ENCODE results near the gene ANGPT4.

ANGPT4 gene

GRCh38 chr20:825710-826421, 90.3 kb downstream of the ANGPT4 start:
- DNase-seq (ENCODE audit: low read depth), result peak; percentile 39

DNA sequence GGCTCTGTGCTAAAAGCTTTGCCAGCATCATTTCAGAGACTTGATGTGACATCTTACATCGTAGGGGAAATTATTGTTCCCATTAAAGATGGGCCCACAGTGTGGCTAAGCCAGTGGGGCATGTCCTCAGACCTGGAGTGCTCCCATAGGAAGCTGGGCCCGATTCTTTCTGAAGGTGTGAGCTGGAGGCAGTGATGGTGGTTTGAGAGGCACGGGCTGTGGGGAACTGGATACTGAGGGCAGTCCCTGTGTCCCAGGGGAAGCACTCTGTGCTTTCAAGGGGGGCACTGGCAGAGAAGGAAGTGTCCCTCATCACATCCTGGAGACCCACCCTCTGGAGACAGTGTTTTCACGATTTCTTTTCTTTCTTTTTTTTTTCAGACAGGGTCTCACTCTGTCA, 91.2 kb downstream of the ANGPT4 start:
- no peak for DNase-seq (ENCODE audit: low read depth)

DNA sequence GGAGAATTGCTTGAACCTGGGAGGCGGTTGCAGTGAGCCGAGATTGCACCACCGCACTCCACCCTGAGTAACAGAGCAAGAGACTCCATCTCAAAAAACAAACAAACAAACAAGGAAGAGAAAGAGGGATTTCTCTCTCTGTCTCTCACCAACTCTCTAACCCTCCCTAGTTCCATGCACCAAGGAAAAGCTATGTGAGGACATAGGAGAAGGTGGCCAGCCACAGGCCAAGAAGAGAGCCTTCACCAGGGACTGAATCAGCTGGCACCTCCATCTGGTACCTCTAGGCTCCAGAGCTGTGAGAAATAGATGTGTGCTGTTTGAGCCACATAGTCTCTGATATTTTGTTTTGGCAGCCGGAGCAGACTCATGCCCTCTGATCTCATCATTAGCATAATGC, 91.6 kb downstream of the ANGPT4 start:
- no peak for DNase-seq (ENCODE audit: low read depth)

DNA sequence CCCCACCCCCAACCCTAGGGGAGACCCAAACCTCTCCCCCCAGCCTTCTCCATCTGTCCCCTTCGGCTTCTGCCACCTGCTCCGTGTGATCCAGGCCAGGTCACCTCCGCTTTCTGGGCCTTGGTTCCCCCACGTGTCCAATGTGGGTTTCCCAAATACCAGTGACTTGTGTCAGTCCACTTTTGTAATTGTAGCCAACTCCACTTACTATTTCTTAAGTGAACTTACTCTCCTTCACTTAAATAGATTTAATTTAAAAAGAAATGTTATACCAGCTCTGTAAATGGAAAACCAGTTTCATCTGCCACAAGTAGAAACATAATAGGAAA, 92.6 kb downstream of the ANGPT4 start:
- no peak for DNase-seq (ENCODE audit: low read depth)

- DNase-seq (ENCODE audit: low read depth), result no peak
Observed at GRCh38 chr20:822651-823573, 93.2 kb downstream of the ANGPT4 start.

DNA sequence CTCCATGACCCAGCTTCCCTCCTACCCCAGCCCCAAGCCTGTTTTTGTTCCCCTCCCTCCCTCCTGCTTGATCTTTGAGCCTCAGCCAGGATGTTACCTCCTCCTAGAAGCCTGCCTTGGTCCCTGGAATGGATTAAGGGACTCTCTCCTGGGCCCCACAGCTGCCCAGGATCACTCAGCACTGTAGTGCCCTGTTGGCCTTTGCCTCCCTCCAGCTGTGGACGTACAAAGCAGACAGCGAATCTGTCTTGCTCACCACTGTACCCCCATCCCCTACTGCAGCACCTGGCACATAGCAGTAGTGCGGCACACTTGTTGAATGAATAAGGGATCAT, 94.4 kb downstream of the ANGPT4 start:
- DNase-seq (ENCODE audit: low read depth), result no peak

GRCh38 chr20:821046-821730, 94.9 kb downstream of the ANGPT4 start:
- no peak for DNase-seq (ENCODE audit: low read depth)

DNA sequence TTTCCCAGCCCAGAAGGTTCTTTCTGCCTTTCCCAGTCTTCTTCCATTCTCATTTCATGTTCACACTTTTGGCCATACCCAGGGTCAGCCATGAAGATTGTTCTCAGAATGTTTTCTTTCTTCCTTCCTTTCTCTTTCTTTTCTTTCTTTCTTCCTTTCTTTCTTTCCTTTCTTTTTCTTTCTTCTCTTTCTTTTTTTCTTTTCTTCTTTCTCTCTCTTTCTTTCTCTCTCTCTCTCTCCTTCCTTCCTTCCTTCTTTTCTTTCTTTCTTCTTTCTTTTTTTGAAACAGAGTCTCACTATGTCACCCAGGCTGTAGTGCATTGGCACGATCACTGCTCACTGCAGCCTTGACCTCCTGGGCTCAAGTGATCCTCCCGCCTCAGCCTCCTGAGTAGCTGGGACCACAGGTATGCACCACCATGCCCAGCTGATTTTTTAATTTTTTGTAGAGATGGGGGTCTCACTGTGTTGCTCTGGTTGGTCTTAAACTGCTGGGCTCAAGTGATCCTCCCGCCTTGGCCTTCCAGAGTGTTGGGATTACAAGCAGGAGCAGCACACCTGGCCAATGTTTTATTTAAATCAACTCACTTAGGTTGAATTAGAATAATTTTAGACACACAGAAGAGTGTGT, 95.7 kb downstream of the ANGPT4 start:
- DNase-seq (ENCODE audit: low read depth), result no peak
